ENCODE results near the gene PAPPA2.

DNA sequence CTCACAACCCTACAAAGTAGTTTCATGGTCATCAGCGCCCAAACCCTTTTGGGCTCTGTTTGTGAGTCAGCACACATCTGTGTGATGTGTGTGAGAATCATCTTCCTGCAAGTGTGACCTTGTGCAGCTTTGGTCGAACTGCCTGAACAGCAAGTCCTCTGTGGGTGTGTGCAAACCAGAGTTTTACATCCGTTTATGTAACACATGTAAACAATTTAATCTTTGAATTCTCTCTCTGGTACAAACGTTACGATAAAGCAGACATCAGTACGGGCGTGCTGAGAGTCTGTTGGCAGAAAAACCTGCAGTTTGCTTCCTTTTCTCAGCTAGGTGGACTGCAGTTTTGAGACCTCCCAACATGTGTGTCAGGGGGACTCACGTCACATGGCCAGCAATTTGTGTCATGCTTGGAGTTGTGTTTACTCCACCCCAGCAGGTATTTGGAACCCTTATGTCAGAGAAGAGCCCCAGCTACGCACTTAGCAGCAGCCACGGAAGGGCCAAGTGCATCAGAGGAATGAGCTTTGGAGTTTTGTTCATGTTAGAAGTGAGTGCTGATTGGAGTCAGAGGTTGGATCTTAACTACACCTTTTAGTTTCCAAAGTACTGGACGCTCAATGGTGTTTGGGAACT, 230.8 kb downstream of the PAPPA2 start:
- TF ChIP-seq, protein P1, sequence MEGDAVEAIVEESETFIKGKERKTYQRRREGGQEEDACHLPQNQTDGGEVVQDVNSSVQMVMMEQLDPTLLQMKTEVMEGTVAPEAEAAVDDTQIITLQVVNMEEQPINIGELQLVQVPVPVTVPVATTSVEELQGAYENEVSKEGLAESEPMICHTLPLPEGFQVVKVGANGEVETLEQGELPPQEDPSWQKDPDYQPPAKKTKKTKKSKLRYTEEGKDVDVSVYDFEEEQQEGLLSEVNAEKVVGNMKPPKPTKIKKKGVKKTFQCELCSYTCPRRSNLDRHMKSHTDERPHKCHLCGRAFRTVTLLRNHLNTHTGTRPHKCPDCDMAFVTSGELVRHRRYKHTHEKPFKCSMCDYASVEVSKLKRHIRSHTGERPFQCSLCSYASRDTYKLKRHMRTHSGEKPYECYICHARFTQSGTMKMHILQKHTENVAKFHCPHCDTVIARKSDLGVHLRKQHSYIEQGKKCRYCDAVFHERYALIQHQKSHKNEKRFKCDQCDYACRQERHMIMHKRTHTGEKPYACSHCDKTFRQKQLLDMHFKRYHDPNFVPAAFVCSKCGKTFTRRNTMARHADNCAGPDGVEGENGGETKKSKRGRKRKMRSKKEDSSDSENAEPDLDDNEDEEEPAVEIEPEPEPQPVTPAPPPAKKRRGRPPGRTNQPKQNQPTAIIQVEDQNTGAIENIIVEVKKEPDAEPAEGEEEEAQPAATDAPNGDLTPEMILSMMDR (conservative IDR thresholded peaks at IDR 0.05 in 1 of 2, IDR thresholded peaks at IDR 0.05 in 1 of 2; ENCODE audit: low read depth in 1 of 2, low read length in 2 of 2) = no peak
- TF ChIP-seq EZH2 (IDR thresholded peaks at IDR 0.05; ENCODE audit: low read length, missing control alignments) = no peak

All from fibroblast of lung (primary cell).